Activated CD4-positive, CD25-positive, alpha-beta regulatory T cell (primary cell): Measurements from ENCODE around the gene NCKAP5.

Experiments
- DNase-seq, 4 experiments: peaks; one replicate each; lab custom pipeline; 2025; lab: John Stamatoyannopoulos, UW

NCKAP5 gene

DNA sequence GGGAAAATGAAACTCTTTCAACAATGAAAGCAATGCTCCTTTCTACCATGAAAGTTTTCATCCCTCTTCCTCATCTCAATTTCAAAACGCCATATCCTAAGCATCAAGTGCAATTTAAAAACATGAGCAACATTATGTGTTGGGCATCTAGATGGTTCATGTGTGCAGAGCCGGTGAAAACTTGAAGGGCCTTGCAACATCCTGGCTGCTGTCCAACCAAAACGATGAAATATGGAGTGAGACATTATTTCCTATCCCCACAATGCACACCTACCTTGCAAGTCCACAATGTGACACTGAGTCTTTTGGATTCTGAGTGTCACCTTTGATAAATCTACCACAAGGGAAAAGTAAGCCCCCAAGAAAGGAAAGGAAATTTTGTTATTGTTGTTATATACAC, 110.0 kb downstream of the NCKAP5 start:
- no peak for DNase-seq

- DNase-seq, result no peak
Measured at GRCh38 chr2:133457861-133458260, 110.4 kb downstream of the NCKAP5 start.

GRCh38 chr2:133456971-133457370, 111.3 kb downstream of the NCKAP5 start:
- no peak for DNase-seq

DNA sequence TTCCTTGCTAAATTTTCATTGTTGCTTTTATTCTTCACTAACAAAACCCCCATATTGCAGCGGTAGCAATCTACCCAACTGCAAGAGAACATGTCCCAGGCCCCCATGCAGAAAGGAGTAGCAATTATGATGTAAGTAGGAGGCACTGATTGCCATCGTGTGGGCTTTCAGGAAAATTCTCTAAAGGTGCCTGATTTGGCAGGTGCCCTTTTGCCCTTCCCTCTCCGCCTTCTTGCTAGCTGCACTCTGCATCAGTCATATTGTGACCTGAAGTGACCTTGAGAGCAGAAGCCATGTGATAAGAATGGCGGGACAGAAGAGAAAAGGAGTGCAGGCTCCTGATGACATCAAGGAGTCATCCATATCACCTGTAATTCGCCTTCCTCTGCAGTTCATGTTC, 112.1 kb downstream of the NCKAP5 start:
- no peak for DNase-seq

DNA sequence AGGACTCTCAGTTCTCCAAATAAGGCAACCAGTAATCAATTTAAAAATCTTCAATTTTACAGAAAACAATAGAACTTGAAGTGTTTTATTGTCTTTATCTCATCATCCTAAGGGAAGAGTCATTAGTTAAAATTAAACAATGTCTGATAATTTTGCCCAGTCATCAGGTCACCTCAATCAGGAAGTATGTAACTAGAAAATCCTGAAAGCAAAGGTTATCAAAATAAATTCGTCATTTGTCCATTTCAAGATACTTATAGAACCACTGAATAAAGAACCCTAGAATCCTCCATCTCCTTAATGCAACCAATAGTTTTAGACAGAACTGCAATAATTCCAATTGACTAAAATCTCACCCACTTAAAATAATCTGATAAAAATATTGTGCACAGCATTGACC, 115.2 kb downstream of the NCKAP5 start:
- DNase-seq, result no peak

- DNase-seq, result no peak
Measured at GRCh38 chr2:133452583-133452982, 115.7 kb downstream of the NCKAP5 start.

DNA sequence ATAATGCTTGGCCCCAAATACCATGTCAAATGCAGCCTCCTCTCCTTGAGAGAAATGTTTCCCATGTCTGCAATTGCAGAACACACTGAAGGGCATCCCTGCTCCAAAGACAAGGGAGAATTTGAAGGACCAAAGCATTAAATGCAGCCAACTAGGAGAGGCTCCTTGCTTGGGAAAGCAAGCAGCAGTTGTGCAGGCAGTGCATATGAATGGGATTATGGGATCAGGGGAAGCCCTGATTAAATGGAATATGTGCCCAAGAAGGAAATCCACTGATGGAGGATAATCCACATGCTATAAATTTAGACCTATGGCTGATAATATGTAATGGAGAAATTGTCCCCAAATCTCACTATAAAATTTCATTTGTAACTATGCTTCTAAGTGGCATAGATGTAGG, 116.1 kb downstream of the NCKAP5 start:
- DNase-seq, result no peak

DNA sequence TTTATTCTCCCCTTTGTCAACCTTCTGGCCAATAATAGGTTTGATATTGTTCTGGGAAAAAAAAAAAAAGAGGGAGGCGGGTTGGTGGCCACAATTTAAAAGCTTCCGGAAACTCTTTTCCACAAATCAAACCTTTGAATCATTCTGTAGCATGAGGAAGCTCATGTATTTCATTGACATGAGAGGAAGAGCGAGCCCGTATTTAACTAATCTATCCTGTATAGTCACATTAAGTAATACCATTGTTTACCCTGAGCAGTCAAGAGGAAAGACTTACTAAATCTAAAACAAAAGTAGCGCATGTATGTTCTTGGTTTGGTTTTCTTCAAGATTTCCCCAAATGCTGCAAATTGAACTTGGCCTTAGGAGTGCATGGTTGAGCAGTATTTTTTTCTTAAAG, 120.1 kb downstream of the NCKAP5 start:
- DNase-seq, result no peak

DNA sequence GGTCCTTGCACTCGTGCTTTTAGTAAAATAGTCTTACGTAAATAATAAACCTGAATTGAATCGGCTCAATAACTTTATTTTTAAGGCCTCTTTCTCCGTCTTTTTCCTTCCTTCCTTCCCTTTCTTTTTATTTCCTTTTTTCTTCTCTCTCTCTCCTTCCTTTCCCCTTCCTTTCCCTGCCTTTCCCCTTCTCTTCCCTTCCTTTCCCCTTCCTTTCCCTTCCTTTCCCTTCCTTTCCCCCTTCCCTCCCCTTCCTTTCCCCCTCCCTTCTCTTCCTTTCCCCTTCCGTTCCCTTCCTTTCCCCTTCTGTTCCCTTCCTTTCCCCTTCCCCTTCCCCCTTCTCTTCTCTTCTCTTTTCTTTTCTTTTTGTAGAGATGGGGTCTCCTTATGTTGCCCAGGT, 121.0 kb downstream of the NCKAP5 start:
- no peak for DNase-seq

- no peak for DNase-seq
Measured at GRCh38 chr2:133444465-133444864, 123.8 kb downstream of the NCKAP5 start.

- no peak for DNase-seq
Measured at GRCh38 chr2:133442393-133442792, 125.9 kb downstream of the NCKAP5 start.

DNA sequence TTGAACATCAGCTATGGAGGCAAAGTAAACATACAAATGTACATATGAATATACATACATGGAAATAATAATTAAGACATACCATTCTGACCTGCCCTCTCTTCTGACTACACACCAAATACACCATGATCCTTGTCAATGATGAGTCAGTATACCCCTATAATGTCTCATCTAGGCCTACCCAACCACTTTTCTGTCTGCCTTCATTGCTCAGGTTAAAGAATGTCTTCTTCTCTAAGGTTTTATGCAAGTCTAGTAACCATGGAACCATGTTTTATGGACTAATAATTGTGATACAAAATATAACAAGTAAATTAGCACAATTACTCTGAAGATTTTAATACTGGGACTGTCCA, 128.7 kb downstream of the NCKAP5 start:
- DNase-seq, result no peak

DNA sequence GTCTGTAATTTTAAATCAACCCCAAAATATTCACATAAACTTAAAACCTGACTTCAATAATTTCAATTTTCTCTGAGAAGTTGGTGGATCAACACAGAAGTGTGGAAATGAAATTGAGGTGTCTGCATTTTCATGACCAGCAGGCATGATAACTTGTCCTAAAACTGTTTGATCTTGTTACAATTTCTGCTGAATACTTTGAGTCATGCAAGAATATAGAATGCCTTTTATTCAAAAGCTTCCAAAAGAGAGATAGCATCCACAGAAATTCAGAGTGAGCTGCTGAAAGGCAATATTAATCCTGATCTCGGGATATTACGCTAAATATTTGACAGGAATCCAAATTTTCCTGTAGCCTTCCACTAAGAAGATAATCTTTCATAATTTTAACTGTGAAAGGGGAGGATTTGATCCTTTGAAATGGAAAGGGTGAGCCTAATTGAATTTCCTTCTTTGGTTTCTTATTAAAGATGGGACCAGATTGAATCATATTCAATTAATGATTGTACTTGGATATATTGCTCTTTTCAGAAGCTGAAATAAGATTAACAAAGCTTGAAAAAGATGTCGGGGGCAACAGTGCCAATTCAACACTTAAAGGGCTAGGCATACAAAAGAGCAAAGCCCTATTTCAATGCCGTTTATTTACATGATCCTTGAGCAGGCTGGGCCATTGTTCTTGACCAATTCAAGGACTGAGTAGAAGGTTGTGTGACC, 129.3 kb downstream of the NCKAP5 start:
- DNase-seq, result no peak

DNA sequence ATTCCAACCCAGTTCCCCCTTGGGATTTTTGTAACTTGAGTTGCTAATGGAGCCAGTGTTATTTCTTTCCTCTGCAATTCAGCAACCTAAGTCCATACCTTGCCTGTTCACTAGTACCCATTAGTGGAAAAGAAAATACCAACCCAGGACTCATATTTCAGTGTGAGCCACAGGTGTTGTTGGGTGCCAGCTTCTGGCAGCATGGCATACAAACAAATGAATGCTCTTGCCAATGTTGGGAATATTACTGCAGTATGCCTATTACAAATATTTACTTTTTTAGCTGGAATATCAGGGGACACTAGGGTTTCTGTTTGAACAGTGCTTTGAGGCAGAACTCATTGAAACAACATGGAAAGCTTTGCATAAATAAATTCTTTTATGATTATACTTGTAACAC, 130.2 kb downstream of the NCKAP5 start:
- no peak for DNase-seq

GRCh38 chr2:133437492-133437891, 130.8 kb downstream of the NCKAP5 start:
- no peak for DNase-seq

DNA sequence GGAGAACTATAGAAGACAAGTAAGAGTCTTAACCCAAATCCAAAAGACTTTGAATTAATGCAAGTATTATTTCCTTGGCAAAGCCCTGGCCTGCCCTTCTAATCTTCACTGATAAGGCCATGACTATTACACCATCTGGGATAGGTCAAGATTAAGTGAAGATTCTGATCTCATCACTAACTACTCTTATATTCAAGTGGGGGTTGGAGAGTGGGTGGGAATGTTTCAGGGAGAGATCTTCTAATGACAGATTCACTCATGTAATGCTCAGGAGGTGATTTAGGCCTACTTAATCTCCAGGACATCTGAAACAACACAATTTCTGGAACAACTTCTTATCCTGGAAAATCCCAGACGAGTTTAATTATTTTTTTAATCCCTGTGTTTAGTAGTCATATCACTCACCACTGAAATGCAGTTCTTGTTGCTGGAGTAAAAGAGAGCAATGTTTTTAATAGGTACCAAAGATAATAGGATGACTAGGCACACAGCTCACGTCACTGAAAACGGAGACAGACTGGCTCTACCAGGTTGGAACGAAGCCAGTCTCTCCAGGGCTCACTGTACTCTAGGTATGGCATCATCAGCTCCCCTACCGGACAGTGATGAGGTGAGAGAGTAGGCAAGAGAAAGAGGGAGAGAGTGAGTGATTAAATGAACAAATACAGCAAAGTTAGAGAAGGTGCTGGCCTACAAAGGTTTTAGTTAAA, 133.1 kb downstream of the NCKAP5 start:
- DNase-seq, result no peak

- DNase-seq, result no peak
Measured at GRCh38 chr2:133433455-133434451, 134.5 kb downstream of the NCKAP5 start.

- DNase-seq, result no peak
Measured at GRCh38 chr2:133432778-133433177, 135.5 kb downstream of the NCKAP5 start.

DNA sequence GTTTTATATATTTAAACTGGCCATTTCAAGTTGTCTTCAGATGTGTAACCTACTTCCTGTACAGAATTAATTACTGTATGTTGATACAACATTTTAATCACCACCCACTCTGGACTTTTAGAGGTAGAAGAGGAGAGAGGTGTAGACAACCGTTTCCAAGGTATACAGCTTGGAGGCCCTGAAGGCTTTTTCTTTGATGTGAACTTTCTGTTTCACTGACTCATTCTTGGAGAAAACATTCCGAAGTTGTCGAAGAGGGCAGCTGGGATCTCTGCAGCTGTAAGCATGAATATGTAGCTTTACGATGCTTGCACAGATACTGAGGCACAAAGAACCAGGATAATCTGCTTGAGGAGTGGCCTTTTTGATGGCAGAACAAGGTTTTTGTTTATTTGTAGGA, 137.0 kb downstream of the NCKAP5 start:
- no peak for DNase-seq

DNA sequence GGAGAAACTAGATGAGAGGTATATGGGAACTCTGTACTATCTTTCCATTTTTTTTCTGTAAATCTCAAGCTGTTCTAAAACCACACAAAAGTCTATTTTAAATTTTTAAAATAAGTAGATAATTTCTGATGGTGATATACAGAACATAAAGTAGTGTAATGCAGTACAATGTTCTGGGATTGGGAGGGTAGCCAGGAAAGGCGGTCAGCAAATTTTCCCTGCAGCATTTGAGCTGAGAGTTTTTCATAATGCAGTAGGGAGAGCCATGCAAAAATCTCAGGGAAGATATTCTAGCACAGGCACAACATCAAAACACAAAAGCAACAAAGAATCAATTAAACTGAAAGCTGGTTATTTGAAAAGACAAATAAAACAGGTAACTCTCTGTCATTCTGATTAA, 141.5 kb downstream of the NCKAP5 start:
- no peak for DNase-seq

DNA sequence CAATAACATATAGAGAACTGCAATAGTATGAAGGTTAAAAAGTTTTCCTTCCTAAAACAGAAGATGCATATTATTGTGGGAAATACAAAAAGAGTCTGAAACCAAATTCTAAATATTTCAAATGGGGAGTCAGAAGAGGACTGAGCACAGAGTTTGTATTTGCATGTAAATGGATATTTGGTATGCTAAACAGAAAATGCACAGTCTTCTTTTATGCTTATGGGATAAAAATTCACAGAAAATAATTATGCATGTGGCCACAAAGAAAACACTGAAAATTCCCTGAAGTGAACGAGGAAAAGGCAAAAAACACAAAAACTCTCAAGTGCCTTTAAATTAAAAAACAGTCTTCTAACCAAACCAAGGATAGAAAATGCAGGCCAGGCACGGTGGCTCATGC, 142.7 kb downstream of the NCKAP5 start:
- DNase-seq, result no peak

DNA sequence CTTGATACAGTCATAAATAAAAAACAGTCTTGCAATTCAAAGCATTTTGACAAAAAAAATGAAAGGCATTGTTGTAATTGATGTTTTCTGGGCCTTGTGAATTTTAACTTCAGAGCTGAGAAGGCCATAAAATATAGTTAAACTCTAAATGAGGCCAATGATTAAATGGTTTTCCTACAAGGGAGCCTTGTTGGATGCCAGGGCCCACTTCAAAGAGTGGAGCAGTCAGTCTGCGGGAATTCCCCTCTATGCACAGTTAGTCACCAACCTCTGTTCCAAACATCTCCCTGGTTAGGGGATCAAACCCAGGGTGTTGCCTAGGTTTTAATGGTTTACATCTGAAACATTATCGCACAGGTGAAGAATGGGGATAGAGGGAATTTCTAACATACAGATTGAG, 143.4 kb downstream of the NCKAP5 start:
- DNase-seq, result no peak

DNA sequence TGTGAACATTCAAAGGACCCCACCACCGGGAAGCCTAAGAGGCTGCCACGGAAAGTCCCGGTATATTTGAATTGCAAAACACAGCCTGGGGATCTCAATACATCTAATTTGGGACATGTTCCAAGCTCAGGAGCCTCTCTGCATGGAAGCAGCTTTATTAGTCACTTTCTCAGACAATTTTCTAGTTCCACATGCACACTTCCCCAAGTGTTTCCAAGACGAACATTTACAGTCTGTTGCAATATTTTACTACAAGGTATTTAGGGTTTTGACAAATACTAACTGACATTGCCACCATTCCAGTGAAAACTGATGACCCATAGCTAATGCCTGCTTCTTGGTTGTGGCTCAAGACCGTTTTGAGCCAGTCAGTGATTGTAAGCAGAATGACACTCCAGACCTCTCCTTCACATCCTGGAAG, 145.3 kb downstream of the NCKAP5 start:
- DNase-seq, result no peak
